IMR-90 (cell line): ENCODE results near the gene ARAP1. TPM values are rescaled to one million over a fixed set of nuclear protein-coding genes. Genes with fewer than 3 reads are reported as not detected.

ENCODE experiments used
- ATAC-seq: fragments of 200-7000 bp; cut with Tn5 transposase; 2 replicates; pipeline ENCODE4 v1.9.1; 2020; ENCODE audit warnings: low read depth, mild to moderate bottlenecking, moderate library complexity
- BruUV-seq: library from RNA; stranded (reverse); fragments of 400-500 nt; replicated peaks from 2 replicates; lab custom pipeline; 2021; lab: Mats Ljungman, UMichigan
- CTCF ChIA-PET: fragments of 300-600 bp; formaldehyde crosslinking; extraction: SDS; loops from one replicate; lab custom pipeline; 2021; ENCODE audit warnings: antibody characterized with exemption; lab: Yijun Ruan, JAX
- POLR2A ChIA-PET: fragments of 300-600 bp; sonication (Branson Sonifier 250); formaldehyde crosslinking; loops from one replicate; lab custom pipeline; 2022; ENCODE audit warnings: antibody characterized with exemption; ENCODE audit not compliant: unreplicated experiment; lab: Charles Lee
- DNase-seq: peaks from one replicate; pipeline ENCODE4 v3.0.0; 2013
- H2AFZ ChIP-seq: replicated peaks from 2 replicates; pipeline ENCODE3; 2013; ENCODE audit warnings: low read length, mild to moderate bottlenecking; ENCODE audit not compliant: poor library complexity
- H2AK5ac ChIP-seq: 2 replicates; pipeline ENCODE4 v1.6.1; 2013; ENCODE audit warnings: low read depth, low read length, inconsistent platforms
- H2AK9ac ChIP-seq: replicated peaks from 2 replicates; pipeline ENCODE3; 2013; ENCODE audit warnings: mild to moderate bottlenecking, low read depth, low read length, moderate library complexity; ENCODE audit not compliant: poor library complexity
- H2BK120ac ChIP-seq: 2 replicates; pipeline ENCODE4 v1.6.1; 2013; ENCODE audit warnings: low read depth, low read length, inconsistent platforms
- H2BK15ac ChIP-seq: 3 replicates; pipeline ENCODE4 v1.6.1; 2013; ENCODE audit warnings: low read depth, low read length, inconsistent platforms
- H2BK20ac ChIP-seq: 2 replicates; pipeline ENCODE4 v1.6.1; 2013; ENCODE audit warnings: low read depth, mild to moderate bottlenecking, inconsistent platforms, low read length, moderate library complexity
- H2BK5ac ChIP-seq: 2 replicates; pipeline ENCODE4 v1.6.1; 2013; ENCODE audit warnings: mild to moderate bottlenecking, low read depth, low read length, inconsistent platforms; ENCODE audit not compliant: poor library complexity, severe bottlenecking
- H3K14ac ChIP-seq: replicated peaks from 2 replicates; pipeline ENCODE4 v1.6.1; 2013; ENCODE audit warnings: low read depth, low read length, inconsistent platforms
- H3K18ac ChIP-seq: 2 replicates; pipeline ENCODE4 v1.6.1; 2013; ENCODE audit warnings: low read depth, low read length, control low read depth
- H3K23ac ChIP-seq: 2 replicates; pipeline ENCODE4 v1.6.1; 2013; ENCODE audit warnings: low read depth, low read length, inconsistent platforms
- H3K27ac ChIP-seq: 2 replicates; pipeline ENCODE4 v1.5.1; 2013; ENCODE audit warnings: mild to moderate bottlenecking, control low read depth, low read length; ENCODE audit not compliant: insufficient read depth
- H3K27me3 ChIP-seq: 2 replicates; pipeline ENCODE4 v1.6.1; 2013; ENCODE audit warnings: low read length; ENCODE audit not compliant: control insufficient read depth, insufficient read depth
- H3K36me3 ChIP-seq: 2 replicates; pipeline ENCODE4 v1.6.1; 2013; ENCODE audit warnings: low read length, mixed read lengths; ENCODE audit not compliant: control insufficient read depth, insufficient read depth
- H3K4ac ChIP-seq: 2 replicates; pipeline ENCODE4 v1.6.1; 2013; ENCODE audit warnings: low read depth, low read length, inconsistent platforms
- H3K4me1 ChIP-seq: 2 replicates; pipeline ENCODE4 v1.6.1; 2013; ENCODE audit warnings: low read length, mixed read lengths; ENCODE audit not compliant: control insufficient read depth, insufficient read depth
- H3K4me2 ChIP-seq: 2 replicates; pipeline ENCODE4 v1.6.1; 2013; ENCODE audit warnings: low read depth, mild to moderate bottlenecking, control low read depth, low read length, moderate library complexity
- H3K4me3 ChIP-seq: 2 replicates; pipeline ENCODE4 v1.5.1; 2013; ENCODE audit warnings: low read depth, mild to moderate bottlenecking, control low read depth, low read length, moderate library complexity; ENCODE audit not compliant: insufficient read depth
- H3K56ac ChIP-seq: 2 replicates; pipeline ENCODE4 v1.6.1; 2013; ENCODE audit warnings: low read length, inconsistent platforms; ENCODE audit not compliant: insufficient read depth; ENCODE audit errors: extremely low read depth
- H3K79me1 ChIP-seq, 2 experiments: 2 replicates each; pipeline ENCODE4 v1.6.1; 2013; ENCODE audit warnings: low read length in 2 of 2, inconsistent platforms in 1 of 2, low read depth in 1 of 2
- H3K9ac ChIP-seq: 2 replicates; pipeline ENCODE4 v1.6.1; 2013; ENCODE audit warnings: low read depth, low read length, control low read depth
- H3K9me1 ChIP-seq: 2 replicates; pipeline ENCODE4 v1.6.1; 2013; ENCODE audit warnings: low read length, inconsistent platforms; ENCODE audit not compliant: insufficient read depth
- H3K9me3 ChIP-seq: 2 replicates; pipeline ENCODE4 v1.6.1; 2013; ENCODE audit warnings: low read length; ENCODE audit not compliant: control insufficient read depth, insufficient read depth
- H4K20me1 ChIP-seq: 2 replicates; pipeline ENCODE4 v1.6.1; 2013; ENCODE audit warnings: low read length, inconsistent platforms; ENCODE audit not compliant: insufficient read depth
- H4K5ac ChIP-seq: 2 replicates; pipeline ENCODE4 v1.6.1; 2013; ENCODE audit warnings: mild to moderate bottlenecking, low read depth, low read length, control low read depth
- H4K8ac ChIP-seq, 2 experiments: 2 replicates each; pipeline ENCODE4 v1.6.1; 2013; ENCODE audit warnings: low read depth in 2 of 2, low read length in 2 of 2, control low read depth in 1 of 2, inconsistent platforms in 1 of 2
- H4K91ac ChIP-seq: 2 replicates; pipeline ENCODE4 v1.6.1; 2013; ENCODE audit warnings: low read depth, low read length, inconsistent platforms; ENCODE audit not compliant: insufficient read depth
- CEBPB ChIP-seq: IDR thresholded peaks from 2 replicates; pipeline ENCODE4 v1.6.1; 2012; ENCODE audit warnings: low read depth, low read length, improper control_type of control experiment
- MXI1 ChIP-seq: IDR thresholded peaks from 2 replicates; pipeline ENCODE4 v1.6.1; 2012; ENCODE audit warnings: low read depth, mild to moderate bottlenecking, low read length, moderate library complexity, borderline replicate concordance
- WGBS, 2 experiments: methylation state at CpG; one replicate each; pipeline versions ENCODE4 v1.1.5 to v1.1.7; 2013; ENCODE audit warnings: missing lambda C conversion rate in 2 of 2; ENCODE audit not compliant: insufficient read length in 1 of 2; ENCODE audit errors: extremely low coverage in 2 of 2; 5-methylcytosine and 5-hydroxymethylcytosine counted together
- dilution Hi-C: fragments of 300-500 bp; cut with HindIII; formaldehyde crosslinking; loops from one replicate; pipeline ENCODE4 v1.14.3; 2018; ENCODE audit warnings: low sequenced_read_pairs; ENCODE audit not compliant: unreplicated experiment
- in situ Hi-C: fragments of 300-500 bp; cut with MboI; formaldehyde crosslinking; loops from 3 replicates; pipeline ENCODE4 v1.14.3; 2019; ENCODE audit warnings: low sequenced_read_pairs, inconsistent platforms, mixed read lengths
- intact Hi-C: fragments of 100-400 bp; cut with micrococcal nuclease; formaldehyde crosslinking; loops from 2 replicates; pipeline ENCODE4 v1.10.0; 2022
- polyA plus RNA-seq, 3 experiments: library from polyadenylated mRNA; depleted of rRNA; stranded (reverse); fragments of >200 nt; gene quantifications; 2 replicates each; pipeline ENCODE4 v1.2.3, GENCODE V29; 2012; ENCODE audit warnings: low replicate concordance in 1 of 3
- total RNA-seq: library from RNA; depleted of rRNA; stranded (reverse); fragments of >200 nt; gene quantifications from 2 replicates; pipeline ENCODE4 v1.2.3, GENCODE V29; 2012
- TF ChIP-seq, protein P1 (sequence below): conservative IDR thresholded peaks from 2 replicates; pipeline ENCODE4 v1.5.1; 2012; ENCODE audit warnings: mild to moderate bottlenecking, low read depth, low read length, improper control_type of control experiment
- TF ChIP-seq, protein P2 (sequence below): fragments of 150-350 bp; IDR thresholded peaks from 2 replicates; pipeline ENCODE4 v1.6.1; 2016; ENCODE audit warnings: low read depth, mild to moderate bottlenecking, low read length, moderate library complexity, borderline replicate concordance

Gene ARAP1
- total and polyA plus RNA-seq, 2 of the 4 experiments (the other 2 are of a cell fraction): 37.6 to 63.1 TPM

- H3K4ac ChIP-seq: no peak overlapping the region
- H3K14ac ChIP-seq: no peak overlapping the region
- ChIA-PET POLR2A (no interaction called here), CTCF (interaction anchor here (1.2 kb wide), 1 partner anchor 21 kb away, joined by 3 read pairs; no protein-coding TSS in a partner anchor)
- no peak overlapping the region for H2BK120ac ChIP-seq
- intact Hi-C loops: no loop called here
- peaks cover 13% of the 10 kb centered on the region; the same call in 1 of the 2 replicates for H3K9me1 ChIP-seq
- H3K56ac ChIP-seq: no peak overlapping the region
- H4K5ac ChIP-seq: no peak overlapping the region
- H3K27me3 ChIP-seq: no peaks in the 10 kb centered on the region
- no peak overlapping the region for H2BK5ac ChIP-seq
- H3K23ac ChIP-seq: no peak overlapping the region
- H3K4me2 ChIP-seq: no peak overlapping the region; the same call in 1 of the 2 replicates
- H3K9me3 ChIP-seq: no peaks in the 10 kb centered on the region
- H4K20me1 ChIP-seq: peaks cover 27% of the 10 kb centered on the region
- no peak overlapping the region for H2BK20ac ChIP-seq
- H2AFZ ChIP-seq: no peak overlapping the region
- H3K9ac ChIP-seq: no peak overlapping the region
- ATAC-seq (no peak), DNase-seq (no peak)
- TF ChIP-seq MXI1 (no peak), CEBPB (no peak)
- TF ChIP-seq, protein P1, sequence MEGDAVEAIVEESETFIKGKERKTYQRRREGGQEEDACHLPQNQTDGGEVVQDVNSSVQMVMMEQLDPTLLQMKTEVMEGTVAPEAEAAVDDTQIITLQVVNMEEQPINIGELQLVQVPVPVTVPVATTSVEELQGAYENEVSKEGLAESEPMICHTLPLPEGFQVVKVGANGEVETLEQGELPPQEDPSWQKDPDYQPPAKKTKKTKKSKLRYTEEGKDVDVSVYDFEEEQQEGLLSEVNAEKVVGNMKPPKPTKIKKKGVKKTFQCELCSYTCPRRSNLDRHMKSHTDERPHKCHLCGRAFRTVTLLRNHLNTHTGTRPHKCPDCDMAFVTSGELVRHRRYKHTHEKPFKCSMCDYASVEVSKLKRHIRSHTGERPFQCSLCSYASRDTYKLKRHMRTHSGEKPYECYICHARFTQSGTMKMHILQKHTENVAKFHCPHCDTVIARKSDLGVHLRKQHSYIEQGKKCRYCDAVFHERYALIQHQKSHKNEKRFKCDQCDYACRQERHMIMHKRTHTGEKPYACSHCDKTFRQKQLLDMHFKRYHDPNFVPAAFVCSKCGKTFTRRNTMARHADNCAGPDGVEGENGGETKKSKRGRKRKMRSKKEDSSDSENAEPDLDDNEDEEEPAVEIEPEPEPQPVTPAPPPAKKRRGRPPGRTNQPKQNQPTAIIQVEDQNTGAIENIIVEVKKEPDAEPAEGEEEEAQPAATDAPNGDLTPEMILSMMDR: 0 out of 2 replicates have a peak, but pooled peaks have one; percentile 20
- TF ChIP-seq, protein P2, sequence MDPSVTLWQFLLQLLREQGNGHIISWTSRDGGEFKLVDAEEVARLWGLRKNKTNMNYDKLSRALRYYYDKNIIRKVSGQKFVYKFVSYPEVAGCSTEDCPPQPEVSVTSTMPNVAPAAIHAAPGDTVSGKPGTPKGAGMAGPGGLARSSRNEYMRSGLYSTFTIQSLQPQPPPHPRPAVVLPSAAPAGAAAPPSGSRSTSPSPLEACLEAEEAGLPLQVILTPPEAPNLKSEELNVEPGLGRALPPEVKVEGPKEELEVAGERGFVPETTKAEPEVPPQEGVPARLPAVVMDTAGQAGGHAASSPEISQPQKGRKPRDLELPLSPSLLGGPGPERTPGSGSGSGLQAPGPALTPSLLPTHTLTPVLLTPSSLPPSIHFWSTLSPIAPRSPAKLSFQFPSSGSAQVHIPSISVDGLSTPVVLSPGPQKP: no peak
- H3K27ac ChIP-seq: peak overlapping the region; percentile 0; the same call in 1 of the 2 replicates
- no peak overlapping the region for H3K18ac ChIP-seq
- H4K8ac ChIP-seq: no peak overlapping the region
- H3K4me1 ChIP-seq: peaks cover 19% of the 10 kb centered on the region
- H2AK9ac ChIP-seq: peak overlapping the region; percentile 82
- H4K91ac ChIP-seq: no peak overlapping the region
- H3K36me3 ChIP-seq: peaks cover 70% of the 10 kb centered on the region
- H2BK15ac ChIP-seq: no peak overlapping the region
- peaks cover 0 to 24% of the 10 kb centered on the region in 2 experiments; a peak in 3 of 4 replicates for H3K79me1 ChIP-seq
- dilution Hi-C loops: no loop called here
- in situ Hi-C loops: no loop called here
- no peak overlapping the region for H3K4me3 ChIP-seq
- 70% methylated on average over 6 of the region's 13 CpGs; no CpG with 5 or more reads in 1 of the 2 experiments for WGBS, 2 experiments
- H2AK5ac ChIP-seq: no peak overlapping the region
- BruUV-seq: no TSS peak
Measured at GRCh38 chr11:72704028-72704782, 48.0 kb downstream of the ARAP1 start.
